SH-SY5Y (cell line): ENCODE results near the gene CELF5.

Experiments used
- GATA2 ChIP-seq: IDR thresholded peaks from 2 replicates; pipeline ENCODE4 v1.6.1; 2011; ENCODE audit warnings: mild to moderate bottlenecking, low read depth, low read length
- GATA3 ChIP-seq: IDR thresholded peaks from 2 replicates; pipeline ENCODE4 v1.6.1; 2011; ENCODE audit warnings: low read depth, mild to moderate bottlenecking, low read length, moderate library complexity

DNA sequence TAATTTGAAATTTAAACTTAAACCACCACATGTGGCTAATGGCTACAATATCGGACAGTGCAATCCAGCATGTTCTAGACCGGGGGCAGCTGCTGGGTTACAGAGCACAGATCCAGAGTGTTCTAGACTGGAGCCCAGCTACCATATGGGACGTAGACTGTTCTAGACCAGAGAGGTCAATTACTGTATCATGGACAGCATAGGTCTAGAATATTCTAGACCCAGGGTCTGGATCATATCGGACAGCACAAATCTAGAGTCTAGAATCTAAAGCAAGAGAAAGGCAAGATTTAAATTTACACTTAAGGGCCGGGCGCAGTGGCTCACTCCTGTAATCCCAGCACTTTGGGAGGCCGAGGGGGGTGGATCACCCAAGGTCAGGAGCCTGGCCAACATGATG, 37.9 kb downstream of the CELF5 start:
- TF ChIP-seq GATA2 (no peak), GATA3 (no peak)
